Measurements from ENCODE around the gene ATP13A1. TPM values are rescaled to one million over a fixed set of nuclear protein-coding genes. Genes with fewer than 3 reads are reported as not detected.
A peak's percentile ranks its signal among the peaks of the same experiment; 100 is the strongest.
"Not testable (repeated sequence)": the region's sequence is repeated elsewhere in the genome, so short reads cannot be mapped to it uniquely, and the experiment has no call there.

Gene ATP13A1
- total RNA-seq, 1 experiment from 2014 or later, result 21.9 TPM

GRCh38 chr19:19670070-19670551, 6.6 kb upstream of the ATP13A1 start:
- DNase-seq (ENCODE audit: low read depth, low spot score), result no peak
- in situ Hi-C loops (cut with HindIII; ENCODE audit: low pct_unique_long_range_greater_than_20kb, low sequenced_read_pairs), result no loop called here

GRCh38 chr19:19668230-19669012, 4.9 kb upstream of the ATP13A1 start, which contains the start of gene ZNF101:
TSS of gene ZNF101 (plus strand) at chr19:19668839. CDS start at chr19:19668964, 125 bp downstream.
- in situ Hi-C loops (cut with HindIII; ENCODE audit: low pct_unique_long_range_greater_than_20kb, low sequenced_read_pairs), result no loop called here
- peak; percentile 84 for DNase-seq (ENCODE audit: low read depth, low spot score)

GRCh38 chr19:19665420-19665948, 2.0 kb upstream of the ATP13A1 start:
- DNase-seq (ENCODE audit: low read depth, low spot score); in situ Hi-C loops (cut with HindIII; ENCODE audit: low pct_unique_long_range_greater_than_20kb, low sequenced_read_pairs): not testable (repeated sequence)

- in situ Hi-C loops (cut with HindIII; ENCODE audit: low pct_unique_long_range_greater_than_20kb, low sequenced_read_pairs), result no loop called here
- no peak for DNase-seq (ENCODE audit: low read depth, low spot score)
These were observed 613 bp downstream of the ATP13A1 start for GRCh38 chr19:19662871-19663255.

GRCh38 chr19:19662344-19662743, 1.1 kb downstream of the ATP13A1 start:
- in situ Hi-C loops (cut with HindIII; ENCODE audit: low pct_unique_long_range_greater_than_20kb, low sequenced_read_pairs), result no loop called here
- no peak for DNase-seq (ENCODE audit: low read depth, low spot score)

GRCh38 chr19:19661675-19662251, 1.7 kb downstream of the ATP13A1 start:
- in situ Hi-C loops (cut with HindIII; ENCODE audit: low pct_unique_long_range_greater_than_20kb, low sequenced_read_pairs), result no loop called here
- no peak for DNase-seq (ENCODE audit: low read depth, low spot score)

GRCh38 chr19:19661141-19661674, 2.3 kb downstream of the ATP13A1 start:
- in situ Hi-C loops (cut with HindIII; ENCODE audit: low pct_unique_long_range_greater_than_20kb, low sequenced_read_pairs), result no loop called here
- DNase-seq (ENCODE audit: low read depth, low spot score), result no peak

- no peak for DNase-seq (ENCODE audit: low read depth, low spot score)
- in situ Hi-C loops (cut with HindIII; ENCODE audit: low pct_unique_long_range_greater_than_20kb, low sequenced_read_pairs), result no loop called here
These were observed 3.7 kb downstream of the ATP13A1 start for GRCh38 chr19:19659646-19660245.

GRCh38 chr19:19657397-19657783, 6.1 kb downstream of the ATP13A1 start:
- in situ Hi-C loops (cut with HindIII; ENCODE audit: low pct_unique_long_range_greater_than_20kb, low sequenced_read_pairs), result no loop called here
- DNase-seq (ENCODE audit: low read depth, low spot score), result no peak

GRCh38 chr19:19656451-19657396, 6.8 kb downstream of the ATP13A1 start:
- in situ Hi-C loops (cut with HindIII; ENCODE audit: low pct_unique_long_range_greater_than_20kb, low sequenced_read_pairs), result no loop called here

GRCh38 chr19:19655641-19656343, 7.7 kb downstream of the ATP13A1 start:
- in situ Hi-C loops (cut with HindIII; ENCODE audit: low pct_unique_long_range_greater_than_20kb, low sequenced_read_pairs), result no loop called here
- no peak for DNase-seq (ENCODE audit: low read depth, low spot score)

More at GRCh38 chr19:19656451-19657396, 6.8 kb downstream of the ATP13A1 start:
- DNase-seq (ENCODE audit: low read depth, low spot score), result no peak

GRCh38 chr19:19655051-19655594, 8.4 kb downstream of the ATP13A1 start:
- in situ Hi-C loops (cut with HindIII; ENCODE audit: low pct_unique_long_range_greater_than_20kb, low sequenced_read_pairs), result no loop called here

GRCh38 chr19:19654441-19654840, 9.0 kb downstream of the ATP13A1 start:
- in situ Hi-C loops (cut with HindIII; ENCODE audit: low pct_unique_long_range_greater_than_20kb, low sequenced_read_pairs), result no loop called here

More at GRCh38 chr19:19655051-19655594, 8.4 kb downstream of the ATP13A1 start:
- DNase-seq (ENCODE audit: low read depth, low spot score), result no peak

GRCh38 chr19:19653597-19654147, 9.8 kb downstream of the ATP13A1 start:
- in situ Hi-C loops (cut with HindIII; ENCODE audit: low pct_unique_long_range_greater_than_20kb, low sequenced_read_pairs), result no loop called here
- no peak for DNase-seq (ENCODE audit: low read depth, low spot score)

More at GRCh38 chr19:19654441-19654840, 9.0 kb downstream of the ATP13A1 start:
- no peak for DNase-seq (ENCODE audit: low read depth, low spot score)

GRCh38 chr19:19652482-19653295, 10.8 kb downstream of the ATP13A1 start:
- in situ Hi-C loops (cut with HindIII; ENCODE audit: low pct_unique_long_range_greater_than_20kb, low sequenced_read_pairs), result no loop called here
- DNase-seq (ENCODE audit: low read depth, low spot score), result no peak
